ENCODE results near the gene ARHGAP19. TPM values are rescaled to one million over a fixed set of nuclear protein-coding genes. Genes with fewer than 3 reads are reported as not detected.

Gene ARHGAP19
- polyA plus RNA-seq, 1 of the 3 experiments (the other 2 are of a cell fraction) = 3.8 TPM

- CTCF ChIA-PET = no interaction called here
- no peaks in the 10 kb centered on the region for H4K20me1 ChIP-seq (ENCODE audit: insufficient read depth)
- WGBS (ENCODE audit: low lambda C conversion rate) = 84% methylated on average over 5 of the region's 5 CpGs
- H3K27me3 ChIP-seq (ENCODE audit: insufficient read depth) = no peaks in the 10 kb centered on the region
- no peak overlapping the region for H2AFZ ChIP-seq (ENCODE audit: low read depth)
- POLR2A ChIA-PET = no interaction called here
- peaks cover 0 to 4% of the 10 kb centered on the region in 2 experiments for H3K36me3 ChIP-seq (replicated peaks in 1 of 2; ENCODE audit: control insufficient read depth in 1 of 2, insufficient read depth in 2 of 2, low read length in 1 of 2)
- TF ChIP-seq MXI1 (IDR thresholded peaks at IDR 0.05; ENCODE audit: low read depth, low read length) = no peak
- TF ChIP-seq SIN3A (IDR thresholded peaks at IDR 0.05; ENCODE audit: borderline replicate concordance, low read depth, low read length) = no peak
- no peak for TF ChIP-seq RCOR1 (IDR thresholded peaks at IDR 0.05; ENCODE audit: low read length)
- TF ChIP-seq JUND (IDR thresholded peaks at IDR 0.05) = no peak
- no peak for TF ChIP-seq RFX5 (IDR thresholded peaks at IDR 0.05; ENCODE audit: low read length)
- TF ChIP-seq FOSL2 (IDR thresholded peaks at IDR 0.05; ENCODE audit: borderline replicate concordance, low read depth) = no peak
- TF ChIP-seq MAX (IDR thresholded peaks at IDR 0.05; ENCODE audit: low read depth) = no peak
- no peak for TF ChIP-seq NFIC (IDR thresholded peaks at IDR 0.05; ENCODE audit: borderline replicate concordance)
- TF ChIP-seq CHD2 (IDR thresholded peaks at IDR 0.05; ENCODE audit: low read length, partially characterized antibody) = no peak
- TF ChIP-seq USF2 (IDR thresholded peaks at IDR 0.05; ENCODE audit: borderline replicate concordance, low read depth, low read length) = no peak
- no peak for TF ChIP-seq GATA2 (CRISPR knock-in tag; IDR thresholded peaks at IDR 0.05)
- TF ChIP-seq RAD21 (IDR thresholded peaks at IDR 0.05; ENCODE audit: low read length) = no peak
- no peak for TF ChIP-seq EP300 (IDR thresholded peaks at IDR 0.05; ENCODE audit: borderline replicate concordance in 1 of 2, low read depth in 1 of 2, low read length in 1 of 2)
- DNase-seq = no peak
- H3K27ac ChIP-seq (ENCODE audit: low read depth in 2 of 2, low read length in 1 of 2) = no peak overlapping the region
- no peaks in the 10 kb centered on the region for H3F3A ChIP-seq (replicated peaks; ENCODE audit: insufficient read depth)
- H3K9me3 ChIP-seq = no peaks in the 10 kb centered on the region
- H3K4me1 ChIP-seq (ENCODE audit: control insufficient read depth in 1 of 2, insufficient read depth in 2 of 2, low read depth in 1 of 2, low read length in 1 of 2) = no peaks in the 10 kb centered on the region
- H3K79me2 ChIP-seq (ENCODE audit: insufficient read depth) = no peaks in the 10 kb centered on the region
- H3K9ac ChIP-seq = no peak overlapping the region
- no peak overlapping the region for H3K4me2 ChIP-seq
- no peak overlapping the region for H3K4me3 ChIP-seq (ENCODE audit: low read depth in 2 of 2, low read length in 1 of 2)
- H3K9me2 ChIP-seq = no peaks in the 10 kb centered on the region
Observed at GRCh38 chr10:97255512-97256293, 36.7 kb downstream of the ARHGAP19 start.

GRCh38 chr10:97254694-97255093, 37.7 kb downstream of the ARHGAP19 start:
- H4K20me1 ChIP-seq (ENCODE audit: insufficient read depth) = no peaks in the 10 kb centered on the region
- H3K36me3 ChIP-seq (replicated peaks in 1 of 2; ENCODE audit: control insufficient read depth in 1 of 2, insufficient read depth in 2 of 2, low read length in 1 of 2) = peaks cover 0 to 4% of the 10 kb centered on the region in 2 experiments
- H3K4me1 ChIP-seq (ENCODE audit: control insufficient read depth in 1 of 2, insufficient read depth in 2 of 2, low read depth in 1 of 2, low read length in 1 of 2) = no peaks in the 10 kb centered on the region
- no peaks in the 10 kb centered on the region for H3K79me2 ChIP-seq (ENCODE audit: insufficient read depth)
- H2AFZ ChIP-seq (ENCODE audit: low read depth) = no peak overlapping the region
- POLR2A ChIA-PET = no interaction called here
- H3K4me2 ChIP-seq = no peak overlapping the region
- H3K27ac ChIP-seq (ENCODE audit: low read depth in 2 of 2, low read length in 1 of 2) = no peak overlapping the region
- no peak for DNase-seq
- TF ChIP-seq ELF1 (IDR thresholded peaks at IDR 0.05) (no peak), RFX5 (IDR thresholded peaks at IDR 0.05; ENCODE audit: low read length) (no peak), MXI1 (IDR thresholded peaks at IDR 0.05; ENCODE audit: low read depth, low read length) (no peak), RAD21 (IDR thresholded peaks at IDR 0.05; ENCODE audit: low read length) (no peak), USF2 (IDR thresholded peaks at IDR 0.05; ENCODE audit: borderline replicate concordance, low read depth, low read length) (no peak), SIN3A (IDR thresholded peaks at IDR 0.05; ENCODE audit: borderline replicate concordance, low read depth, low read length) (no peak), RCOR1 (IDR thresholded peaks at IDR 0.05; ENCODE audit: low read length) (no peak), TAF1 (IDR thresholded peaks at IDR 0.05; ENCODE audit: borderline replicate concordance, low read depth, low read length) (no peak), JUND (IDR thresholded peaks at IDR 0.05) (no peak), GATA2 (CRISPR knock-in tag; IDR thresholded peaks at IDR 0.05) (no peak)
- no peaks in the 10 kb centered on the region for H3K9me3 ChIP-seq
- no peak overlapping the region for H3K4me3 ChIP-seq (ENCODE audit: low read depth in 2 of 2, low read length in 1 of 2)
- H3K9ac ChIP-seq = no peak overlapping the region
- no peaks in the 10 kb centered on the region for H3F3A ChIP-seq (replicated peaks; ENCODE audit: insufficient read depth)
- no peaks in the 10 kb centered on the region for H3K27me3 ChIP-seq (ENCODE audit: insufficient read depth)
- 99% methylated on average over 3 of the region's 3 CpGs for WGBS (ENCODE audit: low lambda C conversion rate)
- CTCF ChIA-PET = no interaction called here
- no peaks in the 10 kb centered on the region for H3K9me2 ChIP-seq
